SJSA1 (cell line): ENCODE measurements around the gene SPSB1. TPM values are rescaled to one million over a fixed set of nuclear protein-coding genes. Genes with fewer than 3 reads are reported as not detected.

Source experiments
- DNase-seq, 2 experiments: peaks; one replicate each; pipeline ENCODE4 v3.0.0-alpha.2; 2015 to 2020; ENCODE audit warnings: low spot score in 2 of 2, low read depth in 1 of 2
- H3K27ac ChIP-seq: fragments of 250-450 bp; sonication (Bioruptor Pico); 2 replicates; pipeline ENCODE4 v1.5.1; 2020; ENCODE audit warnings: mild to moderate bottlenecking, moderate library complexity
- H3K27me3 ChIP-seq: fragments of 250-450 bp; sonication (Bioruptor Pico); replicated peaks from 2 replicates; pipeline ENCODE4 v1.5.1; 2020; ENCODE audit warnings: mild to moderate bottlenecking, moderate library complexity
- H3K36me3 ChIP-seq: fragments of 250-450 bp; sonication (Bioruptor Pico); 2 replicates; pipeline ENCODE4 v1.5.1; 2020; ENCODE audit warnings: mild to moderate bottlenecking
- H3K4me1 ChIP-seq: fragments of 250-450 bp; sonication (Bioruptor Pico); replicated peaks from 2 replicates; pipeline ENCODE4 v1.6.1; 2021; ENCODE audit warnings: mild to moderate bottlenecking
- H3K4me3 ChIP-seq: fragments of 250-450 bp; sonication (Bioruptor Pico); 2 replicates; pipeline ENCODE4 v1.5.1; 2020; ENCODE audit warnings: mild to moderate bottlenecking
- H3K9me3 ChIP-seq: fragments of 250-450 bp; sonication (Bioruptor Pico); replicated peaks from 2 replicates; pipeline ENCODE4 v1.5.1; 2020; ENCODE audit warnings: mild to moderate bottlenecking
- total RNA-seq: library from RNA; depleted of rRNA; stranded (reverse); fragments of >200 nt; shearing (Covaris generic); gene quantifications from 2 replicates; pipeline ENCODE4 v1.2.3, GENCODE V29; 2014; rRNA removed

The SPSB1 gene
- total RNA-seq, 1 experiment from 2014 or later, result 24.4 TPM

GRCh38 chr1:9416506-9416905 lies 123.8 kb downstream of the SPSB1 start:
- H3K27me3 ChIP-seq, result no peaks in the 10 kb centered on the region
- H3K27ac ChIP-seq, result no peak overlapping the region
- H3K4me3 ChIP-seq, result no peak overlapping the region
- peaks cover 37% of the 10 kb centered on the region for H3K4me1 ChIP-seq
- H3K9me3 ChIP-seq, result no peaks in the 10 kb centered on the region
- DNase-seq, result no peak
- no peaks in the 10 kb centered on the region for H3K36me3 ChIP-seq

- Histone ChIP-seq H3K36me3 (no peaks in the 10 kb centered on the region), H3K27ac (no peak overlapping the region), H3K4me1 (peaks cover 33% of the 10 kb centered on the region), H3K9me3 (no peaks in the 10 kb centered on the region), H3K27me3 (no peaks in the 10 kb centered on the region), H3K4me3 (no peak overlapping the region)
- no peak for DNase-seq
These were observed 124.3 kb downstream of the SPSB1 start for GRCh38 chr1:9416918-9417500.

DNA sequence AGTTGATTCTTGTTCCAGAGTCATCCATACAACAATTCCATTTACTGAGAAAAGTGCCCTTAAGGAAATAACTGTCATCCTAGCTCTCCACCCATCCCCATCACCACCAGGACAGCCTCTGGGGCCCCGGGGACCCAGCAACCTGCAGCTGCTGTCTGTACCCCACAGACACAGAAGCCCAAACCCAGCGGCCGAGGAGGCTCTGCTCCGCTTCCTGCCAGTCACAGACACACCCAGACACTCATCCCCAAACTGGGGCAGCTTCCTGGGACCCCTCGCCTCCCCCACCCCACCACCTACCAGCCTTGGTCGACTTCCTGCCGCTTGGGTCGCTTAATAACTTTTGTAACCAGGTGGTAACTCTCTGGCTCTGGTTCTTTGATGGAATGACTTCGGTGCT lies 125.0 kb downstream of the SPSB1 start:
- Histone ChIP-seq H3K9me3 (no peaks in the 10 kb centered on the region), H3K4me3 (no peak overlapping the region), H3K27me3 (no peaks in the 10 kb centered on the region), H3K4me1 (peaks cover 26% of the 10 kb centered on the region), H3K27ac (no peak overlapping the region), H3K36me3 (no peaks in the 10 kb centered on the region)
- DNase-seq, result no peak

DNA sequence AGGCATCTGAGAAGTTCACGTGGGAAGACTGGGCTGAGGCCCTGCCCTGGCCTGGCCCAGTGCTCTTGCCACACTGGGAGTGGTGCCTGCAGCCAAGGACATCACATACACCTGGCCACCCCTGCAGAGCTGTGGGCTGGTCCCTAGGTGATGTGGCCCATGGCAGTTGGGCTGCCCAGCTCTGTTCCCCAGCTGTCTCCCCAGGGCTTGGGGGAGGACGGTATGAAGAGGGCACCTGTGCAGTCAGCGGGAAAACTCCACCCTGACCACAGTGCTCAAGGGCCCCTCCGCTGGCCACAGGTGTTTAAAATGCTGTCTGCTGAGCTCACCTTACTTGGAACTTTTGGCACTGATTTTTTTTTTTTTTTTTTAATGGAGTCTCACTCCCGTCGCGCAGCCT lies 126.2 kb downstream of the SPSB1 start:
- H3K9me3 ChIP-seq, result no peaks in the 10 kb centered on the region; the same call in 1 of the 2 replicates
- no peaks in the 10 kb centered on the region; the same call in 1 of the 2 replicates for H3K27me3 ChIP-seq
- no peak overlapping the region for H3K27ac ChIP-seq
- H3K4me3 ChIP-seq, result no peak overlapping the region
- DNase-seq, result no peak
- no peaks in the 10 kb centered on the region for H3K36me3 ChIP-seq
- H3K4me1 ChIP-seq, result peaks cover 15% of the 10 kb centered on the region

Other genes with a start within 250 kb of the SPSB1 start
- gene SLC2A5, start 223.3 kb upstream of the SPSB1 start, total RNA-seq, result not detected in 2 replicates
- gene GPR157, start 163.8 kb upstream of the SPSB1 start, total RNA-seq, result 6.0 and 6.5 TPM in 2 replicates
- 12.2 and 12.6 TPM in 2 replicates for gene H6PD, start 58.1 kb upstream of the SPSB1 start, total RNA-seq
- gene SLC25A33, start 246.6 kb downstream of the SPSB1 start, total RNA-seq, result 15.2 and 15.4 TPM in 2 replicates